ENCODE data around the gene SPATA12. TPM values are rescaled to one million over a fixed set of nuclear protein-coding genes. Genes with fewer than 3 reads are reported as not detected.

SPATA12 gene
- total RNA-seq, 2 donors from 2014 or later = not detected

DNA sequence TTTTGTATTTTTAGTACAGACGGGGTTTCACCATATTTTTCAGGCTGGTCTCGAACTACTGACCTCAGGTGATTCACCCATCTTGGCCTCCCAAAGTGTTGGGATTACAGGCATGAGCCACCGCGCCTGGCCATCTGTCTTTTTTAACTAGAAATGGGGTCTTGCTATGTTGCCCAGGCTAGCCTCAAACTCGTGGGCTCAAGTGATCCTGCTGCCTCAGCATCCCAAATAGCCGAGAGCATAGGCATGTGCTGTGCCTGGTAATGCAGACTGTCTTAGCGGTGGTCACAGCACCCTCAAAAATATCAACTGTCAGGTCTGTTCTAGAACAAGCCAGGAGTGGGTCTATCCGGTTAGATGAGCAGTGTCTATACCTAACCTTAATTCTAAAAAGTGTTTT, 48.2 kb downstream of the SPATA12 start:
- H3K4me1 ChIP-seq = no peaks in the 10 kb centered on the region
- TF ChIP-seq POLR2A (IDR thresholded peaks at IDR 0.05) = no peak
- TF ChIP-seq, protein P1, sequence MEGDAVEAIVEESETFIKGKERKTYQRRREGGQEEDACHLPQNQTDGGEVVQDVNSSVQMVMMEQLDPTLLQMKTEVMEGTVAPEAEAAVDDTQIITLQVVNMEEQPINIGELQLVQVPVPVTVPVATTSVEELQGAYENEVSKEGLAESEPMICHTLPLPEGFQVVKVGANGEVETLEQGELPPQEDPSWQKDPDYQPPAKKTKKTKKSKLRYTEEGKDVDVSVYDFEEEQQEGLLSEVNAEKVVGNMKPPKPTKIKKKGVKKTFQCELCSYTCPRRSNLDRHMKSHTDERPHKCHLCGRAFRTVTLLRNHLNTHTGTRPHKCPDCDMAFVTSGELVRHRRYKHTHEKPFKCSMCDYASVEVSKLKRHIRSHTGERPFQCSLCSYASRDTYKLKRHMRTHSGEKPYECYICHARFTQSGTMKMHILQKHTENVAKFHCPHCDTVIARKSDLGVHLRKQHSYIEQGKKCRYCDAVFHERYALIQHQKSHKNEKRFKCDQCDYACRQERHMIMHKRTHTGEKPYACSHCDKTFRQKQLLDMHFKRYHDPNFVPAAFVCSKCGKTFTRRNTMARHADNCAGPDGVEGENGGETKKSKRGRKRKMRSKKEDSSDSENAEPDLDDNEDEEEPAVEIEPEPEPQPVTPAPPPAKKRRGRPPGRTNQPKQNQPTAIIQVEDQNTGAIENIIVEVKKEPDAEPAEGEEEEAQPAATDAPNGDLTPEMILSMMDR (IDR thresholded peaks at IDR 0.05) = no peak
- H3K36me3 ChIP-seq (replicated peaks in 1 of 2; ENCODE audit: insufficient read depth in 1 of 2, low read depth in 2 of 2) = no peaks in the 10 kb centered on the region
- ATAC-seq (no peak), DNase-seq (no peak)
- no peaks in the 10 kb centered on the region for H3K27me3 ChIP-seq
- no peak overlapping the region for H3K4me3 ChIP-seq
- no peaks in the 10 kb centered on the region for H3K9me3 ChIP-seq
- H3K27ac ChIP-seq = no peak overlapping the region
- intact Hi-C loops (cut with DNase I) = no loop called here
- WGBS, 2 donors = 86 to 90% methylated on average over 8 of the region's 8 CpGs

DNA sequence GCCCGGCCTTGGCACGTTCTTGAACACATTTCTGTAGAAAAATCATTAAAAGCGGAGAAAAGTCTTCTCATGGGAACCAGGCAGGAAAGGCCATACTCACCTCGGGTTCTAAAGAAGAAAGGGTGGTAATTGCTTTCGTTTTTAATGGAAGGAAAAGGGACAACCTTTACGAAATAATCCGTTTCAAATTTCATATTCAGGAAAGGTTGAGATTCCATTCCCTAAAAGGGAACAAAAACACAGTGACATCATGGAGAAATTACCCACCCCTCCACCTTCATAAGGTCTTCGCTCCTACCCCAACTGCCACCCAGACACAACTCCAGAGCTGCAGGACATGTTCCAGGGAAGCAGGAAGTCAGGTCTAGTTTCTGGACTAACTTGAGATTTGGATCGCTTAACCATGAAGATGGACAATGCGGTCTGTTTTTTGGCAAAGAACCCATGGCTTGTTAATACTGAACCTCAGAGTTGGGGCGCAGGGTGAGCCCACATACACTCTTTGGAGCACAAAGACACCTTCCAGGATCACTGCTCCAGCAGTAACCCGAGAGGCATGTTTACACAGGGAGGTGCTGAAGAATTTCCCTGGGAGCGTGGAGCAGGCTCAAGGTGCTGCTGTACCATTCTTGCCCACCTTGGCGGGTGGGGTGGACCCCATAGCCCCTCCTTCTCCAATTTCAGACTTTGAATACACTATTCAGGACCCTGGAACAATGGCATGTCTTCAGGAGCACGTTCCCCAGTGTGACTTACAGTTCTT, 49.2 kb downstream of the SPATA12 start:
- no peak overlapping the region for H3K27ac ChIP-seq
- intact Hi-C loops (cut with DNase I) = no loop called here

DNA sequence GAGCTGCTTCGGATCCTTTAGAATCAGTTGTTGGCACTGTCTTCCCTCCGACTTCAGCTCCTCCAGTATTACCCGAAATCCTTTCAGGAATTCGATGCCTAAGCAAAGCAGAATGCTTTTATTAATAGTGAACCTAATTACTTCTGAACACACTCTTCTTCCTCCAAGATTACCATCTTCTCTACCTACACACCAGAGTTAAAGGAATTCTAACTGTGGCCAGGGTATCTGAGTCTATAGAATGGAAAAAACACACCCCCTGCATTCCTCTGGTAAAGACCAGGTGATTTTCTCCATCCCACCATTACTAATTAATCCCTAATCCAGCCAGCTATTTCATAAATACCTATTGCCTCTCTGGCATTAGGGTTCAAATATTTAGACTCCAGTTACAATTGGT, 49.8 kb downstream of the SPATA12 start:
- WGBS, 2 donors = 56 to 69% methylated on average over 4 of the region's 4 CpGs
- Histone ChIP-seq H3K27me3 (no peaks in the 10 kb centered on the region), H3K9me3 (no peaks in the 10 kb centered on the region), H3K27ac (no peak overlapping the region), H3K4me3 (no peak overlapping the region), H3K36me3 (replicated peaks in 1 of 2; ENCODE audit: insufficient read depth in 1 of 2, low read depth in 2 of 2) (no peaks in the 10 kb centered on the region), H3K4me1 (no peaks in the 10 kb centered on the region)
- ATAC-seq (no peak), DNase-seq (no peak)
- TF ChIP-seq POLR2A (IDR thresholded peaks at IDR 0.05) = no peak
- TF ChIP-seq, protein P1 (IDR thresholded peaks at IDR 0.05) = no peak
- intact Hi-C loops (cut with DNase I) = no loop called here

More for the DNA sequence above, 49.2 kb downstream of the SPATA12 start:
- Histone ChIP-seq H3K4me1 (no peaks in the 10 kb centered on the region), H3K4me3 (no peak overlapping the region), H3K36me3 (replicated peaks in 1 of 2; ENCODE audit: insufficient read depth in 1 of 2, low read depth in 2 of 2) (no peaks in the 10 kb centered on the region), H3K9me3 (no peaks in the 10 kb centered on the region), H3K27me3 (no peaks in the 10 kb centered on the region)
- DNase-seq (no peak), ATAC-seq (no peak)
- TF ChIP-seq, protein P1 (IDR thresholded peaks at IDR 0.05) = no peak
- TF ChIP-seq POLR2A (IDR thresholded peaks at IDR 0.05) = no peak
- WGBS, 2 donors = 75 to 79% methylated on average over 12 to 15 of the region's 15 CpGs

DNA sequence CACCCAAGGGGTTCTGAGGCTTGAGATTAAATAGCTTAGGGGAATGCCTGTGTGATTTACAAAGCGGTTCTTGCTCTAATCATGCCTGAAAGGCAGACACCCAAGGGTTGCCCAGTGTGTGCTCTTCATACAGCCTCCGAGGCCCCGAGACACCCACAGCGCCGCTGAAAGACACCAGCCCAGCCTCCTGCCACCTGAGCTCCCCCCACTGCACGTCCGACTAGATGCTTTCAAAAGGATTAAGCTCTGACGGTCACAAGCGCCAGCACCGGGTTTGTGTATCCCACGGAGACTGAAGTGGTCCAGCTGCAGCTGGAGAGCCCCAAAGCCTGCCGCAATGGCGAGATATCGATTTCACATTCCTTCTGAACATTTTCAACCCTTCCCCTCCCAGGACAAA, 50.3 kb downstream of the SPATA12 start:
- H3K4me3 ChIP-seq = no peak overlapping the region
- no peak for TF ChIP-seq POLR2A (IDR thresholded peaks at IDR 0.05)
- TF ChIP-seq, protein P1 (IDR thresholded peaks at IDR 0.05) = no peak
- DNase-seq (no peak), ATAC-seq (no peak)
- no peaks in the 10 kb centered on the region for H3K36me3 ChIP-seq (replicated peaks in 1 of 2; ENCODE audit: insufficient read depth in 1 of 2, low read depth in 2 of 2)
- intact Hi-C loops (cut with DNase I) = no loop called here
- H3K27me3 ChIP-seq = no peaks in the 10 kb centered on the region
- no peak overlapping the region for H3K27ac ChIP-seq
- H3K9me3 ChIP-seq = no peaks in the 10 kb centered on the region
- no peaks in the 10 kb centered on the region for H3K4me1 ChIP-seq
- WGBS, 2 donors = 48 to 49% methylated on average over 14 of the region's 14 CpGs

DNA sequence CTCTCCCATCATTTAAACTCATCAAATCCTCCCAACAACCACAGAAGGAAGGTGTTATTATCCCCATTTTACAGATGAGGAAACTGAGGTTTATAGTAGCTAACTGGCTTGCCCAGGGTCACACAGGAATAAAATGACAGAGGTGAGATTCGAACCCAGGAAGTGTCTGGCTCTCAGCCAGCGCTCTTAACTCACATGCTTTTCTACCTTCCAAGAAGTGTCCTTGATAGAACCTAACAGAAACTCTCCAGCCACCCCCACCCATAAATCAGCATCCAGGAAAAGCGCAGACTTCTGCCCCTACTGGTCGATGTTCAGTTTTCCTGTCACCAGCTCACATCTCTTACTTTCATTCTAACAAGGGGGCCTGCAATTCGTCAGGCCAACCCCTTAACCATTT, 51.7 kb downstream of the SPATA12 start:
- DNase-seq (no peak), ATAC-seq (no peak)
- H3K27ac ChIP-seq = no peak overlapping the region
- 48 to 58% methylated on average over 5 of the region's 5 CpGs for WGBS, 2 donors
- TF ChIP-seq, protein P1 (IDR thresholded peaks at IDR 0.05) = no peak
- TF ChIP-seq POLR2A (IDR thresholded peaks at IDR 0.05) = no peak
- no peaks in the 10 kb centered on the region for H3K4me1 ChIP-seq
- H3K4me3 ChIP-seq = no peak overlapping the region
- no peaks in the 10 kb centered on the region for H3K27me3 ChIP-seq
- no peaks in the 10 kb centered on the region for H3K36me3 ChIP-seq (replicated peaks in 1 of 2; ENCODE audit: insufficient read depth in 1 of 2, low read depth in 2 of 2)
- intact Hi-C loops (cut with DNase I) = no loop called here
- no peaks in the 10 kb centered on the region for H3K9me3 ChIP-seq
